Skeletal muscle tissue (tissue), 4 donors: ENCODE results near the gene TRIM15. TPM values are rescaled to one million over a fixed set of nuclear protein-coding genes. Genes with fewer than 3 reads are reported as not detected.
"Not testable (repeated sequence)": the region's sequence is repeated elsewhere in the genome, so short reads cannot be mapped to it uniquely, and the experiment has no call there.

ENCODE experiments used
- H3K27ac ChIP-seq: one replicate; pipeline ENCODE4 v1.7.0; 2013; ENCODE audit warnings: mild to moderate bottlenecking, low read depth, low read length, inconsistent platforms
- H3K27me3 ChIP-seq, 3 donors: one replicate each; pipeline ENCODE4 v1.7.0; 2013; ENCODE audit warnings: low read length in 3 of 3; ENCODE audit not compliant: control insufficient read depth in 3 of 3, insufficient read depth in 3 of 3
- H3K36me3 ChIP-seq, 3 donors: one replicate each; pipeline ENCODE4 v1.7.0; 2013; ENCODE audit warnings: low read length in 3 of 3; ENCODE audit not compliant: control insufficient read depth in 3 of 3, insufficient read depth in 3 of 3
- H3K4me1 ChIP-seq, 3 donors: one replicate each; pipeline ENCODE4 v1.7.0; 2013; ENCODE audit warnings: low read length in 3 of 3, mild to moderate bottlenecking in 3 of 3; ENCODE audit not compliant: control insufficient read depth in 3 of 3, insufficient read depth in 3 of 3
- H3K4me3 ChIP-seq, 3 donors: one replicate each; pipeline ENCODE4 v1.7.0; 2013; ENCODE audit warnings: low read length in 3 of 3
- H3K9ac ChIP-seq, 3 donors: one replicate each; pipeline ENCODE4 v1.7.0; 2013; ENCODE audit warnings: low read length in 3 of 3, mild to moderate bottlenecking in 3 of 3, moderate library complexity in 2 of 3, low read depth in 1 of 3
- H3K9me3 ChIP-seq, 3 donors: one replicate each; pipeline ENCODE4 v1.7.0; 2013; ENCODE audit warnings: low read length in 3 of 3; ENCODE audit not compliant: control insufficient read depth in 3 of 3
- total RNA-seq: library from RNA; depleted of rRNA; stranded (reverse); fragments of >200 nt; gene quantifications from one replicate; pipeline ENCODE4 v1.2.3, GENCODE V29; 2014
- donor health status: Osteomylitis.

Gene TRIM15
- total RNA-seq, 1 donor from 2014 or later: not detected

GRCh38 chr6:30160785-30161531, 2.4 kb upstream of the TRIM15 start, which contains the start of gene TRIM10:
Gene TRIM10, minus strand, starts transcription at chr6:30161211. Its CDS starts 353 bp downstream, at chr6:30160858.
- Histone ChIP-seq H3K4me3 (no peak within 1 kb of the TSS), H3K36me3 (no peaks in the 10 kb centered on the region), H3K27me3 (peaks cover 10 to 22% (median 17%) of the 10 kb centered on the region in 3 donors), H3K9ac (no peak within 1 kb of the TSS), H3K9me3 (no peaks in the 10 kb centered on the region), H3K27ac (no peak within 1 kb of the TSS), H3K4me1 (no peaks in the 10 kb centered on the region)

DNA sequence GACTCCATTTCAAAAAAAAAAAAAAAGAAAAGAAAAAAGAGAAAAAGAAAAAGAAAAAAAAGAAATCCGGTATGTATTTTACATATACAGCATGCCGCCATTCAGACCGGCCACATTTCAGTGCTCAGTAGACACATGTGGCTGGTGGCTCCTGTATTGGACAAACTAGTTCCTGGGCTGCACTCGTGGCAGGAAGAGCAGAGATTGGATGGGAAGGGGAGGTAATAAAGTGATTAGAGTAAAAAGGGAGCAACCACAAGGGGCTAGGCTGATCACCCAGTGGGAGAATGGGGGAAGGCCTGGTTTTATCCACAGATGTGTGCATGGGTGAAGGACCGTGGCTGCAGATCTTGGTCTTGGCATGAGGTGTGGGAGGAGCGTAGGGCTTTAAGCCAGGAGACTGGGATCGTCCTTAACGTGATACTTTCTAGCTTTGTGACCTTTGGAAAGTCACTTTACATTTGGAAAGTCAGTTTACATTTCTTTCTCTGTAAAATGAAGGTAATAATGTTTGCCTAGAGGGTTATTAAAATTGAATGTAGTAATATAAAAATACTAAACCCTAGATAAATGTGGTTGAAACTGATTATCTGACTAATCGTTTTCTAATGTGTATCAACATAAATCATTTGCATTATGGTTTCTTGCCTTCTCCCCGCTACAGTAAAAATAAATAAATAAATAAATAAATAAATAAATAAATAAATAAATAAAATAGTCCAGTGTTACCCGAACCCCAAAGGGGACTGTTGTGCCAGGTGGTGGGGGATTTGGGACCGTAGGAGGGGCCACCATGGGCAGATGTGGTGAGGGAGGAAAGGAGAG, 869 bp upstream of the TRIM15 start:
- H3K4me3 ChIP-seq: no peak overlapping the region
- no peaks in the 10 kb centered on the region for H3K9me3 ChIP-seq
- no peak overlapping the region for H3K9ac ChIP-seq
- peaks cover 12 to 17% (median 15%) of the 10 kb centered on the region in 3 donors for H3K27me3 ChIP-seq
- no peak overlapping the region for H3K27ac ChIP-seq
- H3K36me3 ChIP-seq: no peaks in the 10 kb centered on the region
- H3K4me1 ChIP-seq: no peaks in the 10 kb centered on the region

DNA sequence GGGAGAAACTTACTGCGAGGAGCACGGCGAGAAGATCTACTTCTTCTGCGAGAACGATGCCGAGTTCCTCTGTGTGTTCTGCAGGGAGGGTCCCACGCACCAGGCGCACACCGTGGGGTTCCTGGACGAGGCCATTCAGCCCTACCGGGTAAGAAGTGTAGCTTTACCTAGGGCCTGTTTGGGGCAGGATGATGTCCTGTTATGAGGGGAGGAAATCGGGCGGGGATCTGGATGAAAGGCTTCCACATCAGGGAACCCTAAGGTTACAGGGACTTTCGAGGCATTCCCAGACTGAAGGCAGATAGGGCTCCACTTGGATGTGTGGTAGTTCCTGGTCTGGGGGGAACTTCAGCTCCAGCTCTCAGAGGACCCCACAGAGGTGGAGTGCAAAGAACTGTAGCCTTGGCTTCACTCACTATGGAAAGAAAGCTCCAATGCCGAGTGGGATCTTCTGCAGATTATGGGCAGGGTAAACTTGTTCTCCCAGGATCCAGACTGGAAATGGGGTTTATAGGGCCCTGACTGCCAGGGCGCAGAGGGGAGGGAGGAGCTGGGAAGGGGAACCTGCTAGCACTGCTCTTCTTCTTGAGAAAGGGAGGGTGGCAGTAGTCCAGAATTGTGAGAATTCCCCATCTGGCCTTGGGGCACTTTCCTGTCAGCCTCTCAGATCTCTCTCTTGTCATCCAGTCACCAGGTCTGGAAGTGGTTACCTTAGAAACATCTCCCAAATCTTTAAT, 740 bp downstream of the TRIM15 start:
- no peak overlapping the region for H3K27ac ChIP-seq
- H3K9me3 ChIP-seq: no peaks in the 10 kb centered on the region
- peaks cover 15 to 24% (median 18%) of the 10 kb centered on the region in 3 donors for H3K27me3 ChIP-seq

GRCh38 chr6:30164714-30165113, 1.4 kb downstream of the TRIM15 start:
- Histone ChIP-seq H3K9ac (no peak overlapping the region), H3K27me3 (peaks cover 11 to 24% (median 18%) of the 10 kb centered on the region in 3 donors), H3K27ac (no peak overlapping the region), H3K36me3 (no peaks in the 10 kb centered on the region), H3K4me1 (no peaks in the 10 kb centered on the region), H3K4me3 (no peak overlapping the region), H3K9me3 (no peaks in the 10 kb centered on the region)

More for the DNA sequence above, 740 bp downstream of the TRIM15 start:
- no peak overlapping the region for H3K4me3 ChIP-seq
- no peaks in the 10 kb centered on the region for H3K4me1 ChIP-seq
- no peak overlapping the region for H3K9ac ChIP-seq
- no peaks in the 10 kb centered on the region for H3K36me3 ChIP-seq

GRCh38 chr6:30165238-30165637, 1.9 kb downstream of the TRIM15 start:
- not testable (repeated sequence) for H3K36me3 ChIP-seq, H3K9ac ChIP-seq, H3K9me3 ChIP-seq, H3K4me3 ChIP-seq, H3K4me1 ChIP-seq, H3K27ac ChIP-seq
- H3K27me3 ChIP-seq: peaks cover 12 to 29% (median 19%) of the 10 kb centered on the region in 3 donors

DNA sequence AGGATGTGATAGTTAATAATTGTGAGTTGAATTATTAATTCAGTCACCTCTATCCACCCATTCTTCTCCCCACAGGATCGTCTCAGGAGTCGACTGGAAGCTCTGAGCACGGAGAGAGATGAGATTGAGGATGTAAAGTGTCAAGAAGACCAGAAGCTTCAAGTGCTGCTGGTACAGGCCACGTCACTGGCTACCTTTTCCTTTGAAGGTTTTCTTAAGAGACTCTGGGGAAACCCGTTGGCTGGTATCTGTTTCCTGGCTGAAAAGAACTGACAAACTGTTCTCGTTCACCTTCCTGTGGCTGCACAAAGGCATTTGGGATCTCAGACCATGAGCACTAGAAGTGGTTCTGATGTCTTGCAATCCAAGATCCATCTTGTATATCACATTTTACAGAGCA, 3.8 kb downstream of the TRIM15 start:
- no peaks in the 10 kb centered on the region for H3K9me3 ChIP-seq
- H3K9ac ChIP-seq: no peak overlapping the region
- H3K27me3 ChIP-seq: peaks cover 31 to 47% (median 34%) of the 10 kb centered on the region in 3 donors
- H3K27ac ChIP-seq: no peak overlapping the region
- H3K4me3 ChIP-seq: no peak overlapping the region
- H3K36me3 ChIP-seq: no peaks in the 10 kb centered on the region
- H3K4me1 ChIP-seq: peaks cover 0 to 2% (median 0%) of the 10 kb centered on the region in 3 donors

GRCh38 chr6:30168741-30169140, 5.4 kb downstream of the TRIM15 start:
- no peak overlapping the region for H3K27ac ChIP-seq
- no peaks in the 10 kb centered on the region for H3K9me3 ChIP-seq
- H3K4me1 ChIP-seq: peaks cover 0 to 2% (median 0%) of the 10 kb centered on the region in 3 donors
- peaks cover 30 to 51% (median 35%) of the 10 kb centered on the region in 3 donors for H3K27me3 ChIP-seq
- H3K9ac ChIP-seq: no peak overlapping the region
- H3K4me3 ChIP-seq: no peak overlapping the region
- H3K36me3 ChIP-seq: no peaks in the 10 kb centered on the region

GRCh38 chr6:30169658-30170614, 6.6 kb downstream of the TRIM15 start:
- H3K27ac ChIP-seq: no peak overlapping the region
- H3K27me3 ChIP-seq: peaks cover 30 to 55% (median 34%) of the 10 kb centered on the region in 3 donors
- H3K36me3 ChIP-seq: no peaks in the 10 kb centered on the region
- no peaks in the 10 kb centered on the region for H3K9me3 ChIP-seq
- H3K9ac ChIP-seq: no peak overlapping the region
- H3K4me3 ChIP-seq: no peak overlapping the region
- H3K4me1 ChIP-seq: peaks cover 0 to 2% (median 0%) of the 10 kb centered on the region in 3 donors
